NCI-H2227 (cell line): Measurements from ENCODE around the gene FERMT1.
"Not testable (repeated sequence)": the region's sequence is repeated elsewhere in the genome, so short reads cannot be mapped to it uniquely, and the experiment has no call there.

Experiments used
- DNase-seq: peaks from one replicate; lab custom pipeline; 2025; ENCODE audit not compliant: unreplicated experiment; lab: John Stamatoyannopoulos, UW

The FERMT1 gene

GRCh38 chr20:6120491-6120988 is 2.3 kb downstream of the FERMT1 start:
- DNase-seq = no peak

- DNase-seq = no peak
Observed at GRCh38 chr20:6116758-6117157, 6.1 kb downstream of the FERMT1 start.

GRCh38 chr20:6115221-6115895 is 7.5 kb downstream of the FERMT1 start:
- DNase-seq = peak; percentile 42

- no peak for DNase-seq
Observed at GRCh38 chr20:6114696-6115095, 8.1 kb downstream of the FERMT1 start.

- DNase-seq = no peak
Observed at GRCh38 chr20:6113951-6114350, 8.9 kb downstream of the FERMT1 start.

- DNase-seq = not testable (repeated sequence)
Observed at GRCh38 chr20:6112965-6113364, 9.9 kb downstream of the FERMT1 start.

GRCh38 chr20:6108330-6108729 is 14.5 kb downstream of the FERMT1 start:
- no peak for DNase-seq

- no peak for DNase-seq
Observed at GRCh38 chr20:6104493-6105188, 18.2 kb downstream of the FERMT1 start.

- DNase-seq = no peak
Observed at GRCh38 chr20:6103301-6103700, 19.5 kb downstream of the FERMT1 start.

- no peak for DNase-seq
Observed at GRCh38 chr20:6101346-6101745, 21.5 kb downstream of the FERMT1 start.

- no peak for DNase-seq
Observed at GRCh38 chr20:6100246-6100645, 22.6 kb downstream of the FERMT1 start.

GRCh38 chr20:6099819-6100218 is 23.0 kb downstream of the FERMT1 start:
- no peak for DNase-seq

GRCh38 chr20:6095409-6095808 is 27.4 kb downstream of the FERMT1 start:
- DNase-seq = no peak

- no peak for DNase-seq
Observed at GRCh38 chr20:6094565-6094964, 28.3 kb downstream of the FERMT1 start.

GRCh38 chr20:6094063-6094462 is 28.8 kb downstream of the FERMT1 start:
- DNase-seq = no peak

GRCh38 chr20:6091661-6092060 is 31.2 kb downstream of the FERMT1 start:
- no peak for DNase-seq

- no peak for DNase-seq
Observed at GRCh38 chr20:6086868-6087267, 36.0 kb downstream of the FERMT1 start.

GRCh38 chr20:6083926-6084325 is 38.9 kb downstream of the FERMT1 start:
- no peak for DNase-seq

- no peak for DNase-seq
Observed at GRCh38 chr20:6081236-6081635, 41.6 kb downstream of the FERMT1 start.

GRCh38 chr20:6079016-6079415 is 43.8 kb downstream of the FERMT1 start:
- DNase-seq = no peak

GRCh38 chr20:6075428-6076219 is 47.2 kb downstream of the FERMT1 start:
- no peak for DNase-seq

- no peak for DNase-seq
Observed at GRCh38 chr20:6074784-6075183, 48.0 kb downstream of the FERMT1 start.
